IPS-NIHi11 (cell line): ENCODE results near the gene LILRA1.
"Not testable (repeated sequence)": the region's sequence is repeated elsewhere in the genome, so short reads cannot be mapped to it uniquely, and the experiment has no call there.

Experiments
- DNase-seq: peaks from one replicate; pipeline ENCODE4 v3.0.0; 2012; ENCODE audit warnings: mixed read lengths, low spot score

LILRA1 gene

GRCh38 chr19:54577334-54577733, 16.1 kb upstream of the LILRA1 start:
- no peak for DNase-seq

GRCh38 chr19:54578268-54578667, 15.2 kb upstream of the LILRA1 start:
- DNase-seq: not testable (repeated sequence)

GRCh38 chr19:54586397-54586796, 7.0 kb upstream of the LILRA1 start:
- DNase-seq: no peak

GRCh38 chr19:54587026-54587425, 6.4 kb upstream of the LILRA1 start:
- DNase-seq: no peak

GRCh38 chr19:54593931-54594626, 647 bp downstream of the LILRA1 start:
- DNase-seq: not testable (repeated sequence)

GRCh38 chr19:54594737-54595136, 1.3 kb downstream of the LILRA1 start:
- no peak for DNase-seq

- DNase-seq: not testable (repeated sequence)
Observed at GRCh38 chr19:54595680-54596436, 2.4 kb downstream of the LILRA1 start.

- DNase-seq: no peak
Observed at GRCh38 chr19:54600212-54600611, 6.8 kb downstream of the LILRA1 start.

- DNase-seq: no peak
Observed at GRCh38 chr19:54606230-54606629, 12.8 kb downstream of the LILRA1 start.

GRCh38 chr19:54606891-54607784, 13.7 kb downstream of the LILRA1 start:
- no peak for DNase-seq

GRCh38 chr19:54607785-54608150, 14.3 kb downstream of the LILRA1 start:
- no peak for DNase-seq

- DNase-seq: no peak
Observed at GRCh38 chr19:54608205-54608604, 14.8 kb downstream of the LILRA1 start.

- no peak for DNase-seq
Observed at GRCh38 chr19:54608792-54609191, 15.4 kb downstream of the LILRA1 start.

- DNase-seq: no peak
Observed at GRCh38 chr19:54609356-54609791, 15.9 kb downstream of the LILRA1 start.

GRCh38 chr19:54612428-54612827, 19.0 kb downstream of the LILRA1 start:
- DNase-seq: no peak

- no peak for DNase-seq
Observed at GRCh38 chr19:54614726-54615125, 21.3 kb downstream of the LILRA1 start.

GRCh38 chr19:54616057-54616456, 22.6 kb downstream of the LILRA1 start:
- DNase-seq: no peak

- no peak for DNase-seq
Observed at GRCh38 chr19:54616821-54617560, 23.6 kb downstream of the LILRA1 start.

GRCh38 chr19:54620464-54620863, 27.0 kb downstream of the LILRA1 start:
- DNase-seq: no peak

- DNase-seq: no peak
Observed at GRCh38 chr19:54622431-54622830, 29.0 kb downstream of the LILRA1 start.

- not testable (repeated sequence) for DNase-seq
Observed at GRCh38 chr19:54624234-54624633, 30.8 kb downstream of the LILRA1 start.
